Right ventricle myocardium inferior (tissue), 1 donor: Measurements from ENCODE around the gene TTLL12. TPM values are rescaled to one million over a fixed set of nuclear protein-coding genes. Genes with fewer than 3 reads are reported as not detected.
A peak's percentile ranks its signal among the peaks of the same experiment; 100 is the strongest.

Source experiments
- ATAC-seq: fragments of 200-7000 bp; cut with Tn5 transposase; one replicate; pipeline ENCODE4 v1.9.1; 2020; ENCODE audit warnings: mild to moderate bottlenecking, moderate library complexity
- DNase-seq: peaks from one replicate; pipeline ENCODE4 v3.0.0; 2021; ENCODE audit errors: missing footprints
- intact Hi-C: fragments of 100-400 bp; cut with DNase I; formaldehyde crosslinking; loops from one replicate; pipeline ENCODE4 v1.11.0; 2022
- total RNA-seq: library from RNA; stranded (reverse); fragmentation: NEBNext Ultra II Directional; extraction: Animal tissue kit (Norgen Biotek cat#: 25700); gene quantifications from one replicate; pipeline ENCODE4 v1.2.1, GENCODE V29; 2021
- donor health status: DM: no; HTN: yes; CAD: no; lungs with severe emphysema.

Gene TTLL12
- total RNA-seq, 1 donor from 2014 or later, result 13.2 TPM

DNA sequence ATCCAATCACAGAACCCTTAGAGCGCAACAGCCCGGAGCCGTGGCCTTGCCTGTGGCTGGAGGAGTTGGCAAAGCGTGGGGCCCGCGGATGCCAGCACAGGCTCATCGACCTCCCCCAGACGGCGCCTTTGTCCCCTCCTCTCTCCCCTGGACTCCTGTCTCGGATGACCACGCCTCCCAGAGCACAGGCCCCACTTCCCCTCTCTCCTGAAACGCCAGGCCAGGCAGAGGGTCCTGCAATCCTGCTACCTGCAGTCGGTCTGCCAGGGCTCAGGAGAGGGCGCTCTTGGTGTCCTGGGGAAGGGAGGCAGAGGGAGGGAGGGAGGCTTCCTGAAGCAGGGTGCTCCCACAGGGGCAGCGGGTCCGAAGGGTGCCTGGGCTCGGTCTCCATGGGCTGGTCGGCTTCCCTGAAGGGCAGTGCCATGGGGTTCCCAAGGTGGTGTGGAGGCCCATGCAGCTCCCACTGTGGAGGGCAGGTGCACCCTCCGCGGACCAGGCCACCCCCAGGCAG is 16.6 kb upstream of the TTLL12 start:
- ATAC-seq, result no peak
- intact Hi-C loops, result no loop called here
- peak; percentile 63 for DNase-seq

DNA sequence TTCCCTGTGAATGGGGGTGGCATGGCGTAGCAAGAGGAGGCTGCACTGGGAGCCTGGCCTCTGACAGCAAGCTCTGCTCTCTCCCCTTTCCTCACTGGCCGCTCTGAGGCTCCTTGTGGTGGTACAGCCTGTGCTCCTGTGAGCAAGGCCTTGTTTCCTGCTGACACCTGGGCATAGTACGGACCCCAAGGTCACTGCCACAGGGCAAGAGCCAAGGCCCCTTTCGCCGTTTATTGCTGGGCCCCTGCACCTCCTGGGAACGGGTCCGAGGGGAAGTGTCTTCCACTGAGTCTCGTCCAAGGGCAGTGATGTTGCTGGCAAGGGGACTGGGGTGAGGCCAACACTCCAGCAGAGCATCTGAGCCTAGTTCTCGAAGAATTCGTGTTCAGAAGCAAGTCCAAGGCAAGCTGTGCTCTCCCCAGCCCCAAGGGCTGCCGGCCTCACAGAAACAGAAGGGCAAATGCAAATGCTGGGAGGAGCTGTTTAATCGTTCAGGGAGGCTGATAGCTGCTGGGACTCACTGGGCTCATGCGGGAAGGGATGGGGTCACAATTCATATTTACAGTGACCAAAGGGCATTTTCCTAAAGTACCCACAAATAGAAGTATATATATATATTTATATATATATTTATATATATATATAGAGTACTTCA is 15.9 kb upstream of the TTLL12 start:
- peak; percentile 33 for DNase-seq
- intact Hi-C loops, result no loop called here
- no peak for ATAC-seq

- intact Hi-C loops, result no loop called here
- peak; percentile 30 for DNase-seq
- no peak for ATAC-seq
Measured at GRCh38 chr22:43202326-43202725, 15.4 kb upstream of the TTLL12 start.

- ATAC-seq (no peak), DNase-seq (peak; percentile 11)
- intact Hi-C loops, result no loop called here
Measured at GRCh38 chr22:43201486-43202219, 14.7 kb upstream of the TTLL12 start.

DNA sequence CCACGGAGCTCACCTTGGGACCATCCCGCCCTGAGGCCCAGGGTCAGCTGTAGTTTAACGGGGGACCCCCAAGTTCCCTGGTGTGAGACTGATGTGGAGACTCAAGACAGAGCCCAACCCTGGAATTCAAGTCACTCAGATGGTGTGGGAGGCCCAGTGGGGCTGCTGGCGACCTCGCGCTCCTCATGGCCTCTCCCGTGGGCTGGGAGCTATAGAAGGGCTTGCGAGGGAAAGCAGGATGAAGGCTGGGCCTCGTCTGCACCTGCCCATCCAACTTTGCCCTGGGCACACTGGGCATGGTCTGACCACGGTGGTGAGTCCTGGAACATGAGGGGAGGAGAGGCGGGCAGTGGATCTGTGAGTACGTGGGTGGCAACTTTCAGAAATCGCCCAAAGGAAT is 13.6 kb upstream of the TTLL12 start:
- intact Hi-C loops, result no loop called here
- ATAC-seq (no peak), DNase-seq (peak; percentile 1)

GRCh38 chr22:43200031-43200430 is 13.1 kb upstream of the TTLL12 start:
- no peak for ATAC-seq

DNA sequence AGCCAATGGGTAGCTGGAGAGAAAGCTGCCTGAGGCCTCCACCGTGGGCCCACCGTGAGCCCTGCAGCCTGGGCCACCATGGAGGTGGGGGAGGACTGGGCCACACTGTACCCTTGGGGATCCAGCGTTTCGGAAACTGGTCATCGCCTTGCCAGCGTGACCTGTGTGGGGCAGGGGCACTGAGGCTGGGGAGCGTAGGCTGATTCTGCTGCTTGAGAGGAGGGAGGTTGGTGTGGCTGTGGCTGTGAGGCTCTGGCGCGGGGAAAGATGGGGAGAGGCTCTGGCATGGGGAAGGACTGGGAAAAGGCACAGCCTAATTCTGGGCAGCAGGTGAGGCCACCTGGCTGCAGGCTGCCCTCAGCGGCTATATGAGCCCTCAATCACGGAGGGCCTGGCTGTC is 12.6 kb upstream of the TTLL12 start:
- ATAC-seq (no peak), DNase-seq (no peak)

More at GRCh38 chr22:43200031-43200430, 13.1 kb upstream of the TTLL12 start:
- intact Hi-C loops, result no loop called here
- peak; percentile 13 for DNase-seq

GRCh38 chr22:43198936-43199335 is 12.0 kb upstream of the TTLL12 start:
- intact Hi-C loops, result no loop called here
- DNase-seq (peak; percentile 8), ATAC-seq (no peak)

More for the DNA sequence above, 12.6 kb upstream of the TTLL12 start:
- intact Hi-C loops, result no loop called here

DNA sequence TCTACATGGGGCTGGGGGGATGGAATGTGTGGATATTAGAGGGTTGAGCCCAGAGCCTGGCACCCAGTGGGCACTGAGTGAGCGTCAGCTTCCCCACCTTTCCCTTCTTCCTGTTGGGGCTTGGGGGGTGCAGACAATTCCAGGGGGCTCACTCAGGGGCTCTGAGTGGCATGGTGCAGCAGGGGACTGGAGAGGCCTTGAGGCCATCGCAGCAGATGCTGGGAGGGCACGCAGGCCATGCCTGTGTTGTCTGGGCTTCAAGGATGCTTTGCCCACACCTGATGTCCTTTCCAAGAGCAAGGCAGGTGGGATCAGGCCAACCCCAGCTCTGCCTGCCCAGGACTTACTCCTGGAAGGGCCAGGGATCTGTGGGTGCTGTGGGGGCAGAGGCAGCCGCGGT is 11.2 kb upstream of the TTLL12 start:
- intact Hi-C loops, result no loop called here
- ATAC-seq (no peak), DNase-seq (peak; percentile 59)

DNA sequence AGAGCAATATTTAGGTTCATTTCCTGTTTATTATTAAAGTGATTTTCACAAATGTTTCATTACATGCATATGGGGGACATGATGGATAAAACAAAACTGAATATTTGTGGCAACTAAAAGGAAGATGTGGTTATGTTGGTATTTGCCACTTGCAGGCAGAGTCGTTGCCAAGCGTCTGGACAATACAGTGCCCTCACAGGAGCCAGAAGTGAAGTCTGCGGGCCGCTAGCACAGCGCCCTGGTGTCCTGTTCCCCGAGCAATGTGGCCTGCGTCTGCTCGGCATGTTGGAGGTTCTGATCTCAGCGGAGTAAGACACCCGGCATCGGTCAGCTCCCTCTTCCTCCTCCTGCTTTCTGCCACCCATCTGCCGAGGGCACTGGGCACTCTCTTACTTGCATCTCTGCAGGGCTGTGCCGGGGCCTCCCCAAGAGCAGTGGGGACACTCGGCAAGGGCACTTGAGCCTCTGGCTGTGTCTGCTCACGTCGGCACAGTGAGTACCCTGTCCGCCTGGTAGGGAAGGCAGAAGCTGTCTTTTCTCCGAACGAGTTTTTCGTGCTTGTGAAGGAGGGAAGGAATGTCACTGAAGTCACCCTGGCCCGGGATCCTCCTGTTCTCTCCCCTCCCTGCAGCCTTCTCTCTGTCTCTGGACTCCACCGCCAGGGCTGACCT is 10.5 kb upstream of the TTLL12 start:
- ATAC-seq (peak; percentile 68), DNase-seq (peak; percentile 61)
- intact Hi-C loops, result no loop called here

GRCh38 chr22:43191831-43192230 is 4.9 kb upstream of the TTLL12 start:
- DNase-seq (no peak), ATAC-seq (no peak)
- intact Hi-C loops, result no loop called here

- DNase-seq, result peak; percentile 1
- ATAC-seq, result no peak
- intact Hi-C loops, result no loop called here
Measured at GRCh38 chr22:43188829-43189545, 2.1 kb upstream of the TTLL12 start.

DNA sequence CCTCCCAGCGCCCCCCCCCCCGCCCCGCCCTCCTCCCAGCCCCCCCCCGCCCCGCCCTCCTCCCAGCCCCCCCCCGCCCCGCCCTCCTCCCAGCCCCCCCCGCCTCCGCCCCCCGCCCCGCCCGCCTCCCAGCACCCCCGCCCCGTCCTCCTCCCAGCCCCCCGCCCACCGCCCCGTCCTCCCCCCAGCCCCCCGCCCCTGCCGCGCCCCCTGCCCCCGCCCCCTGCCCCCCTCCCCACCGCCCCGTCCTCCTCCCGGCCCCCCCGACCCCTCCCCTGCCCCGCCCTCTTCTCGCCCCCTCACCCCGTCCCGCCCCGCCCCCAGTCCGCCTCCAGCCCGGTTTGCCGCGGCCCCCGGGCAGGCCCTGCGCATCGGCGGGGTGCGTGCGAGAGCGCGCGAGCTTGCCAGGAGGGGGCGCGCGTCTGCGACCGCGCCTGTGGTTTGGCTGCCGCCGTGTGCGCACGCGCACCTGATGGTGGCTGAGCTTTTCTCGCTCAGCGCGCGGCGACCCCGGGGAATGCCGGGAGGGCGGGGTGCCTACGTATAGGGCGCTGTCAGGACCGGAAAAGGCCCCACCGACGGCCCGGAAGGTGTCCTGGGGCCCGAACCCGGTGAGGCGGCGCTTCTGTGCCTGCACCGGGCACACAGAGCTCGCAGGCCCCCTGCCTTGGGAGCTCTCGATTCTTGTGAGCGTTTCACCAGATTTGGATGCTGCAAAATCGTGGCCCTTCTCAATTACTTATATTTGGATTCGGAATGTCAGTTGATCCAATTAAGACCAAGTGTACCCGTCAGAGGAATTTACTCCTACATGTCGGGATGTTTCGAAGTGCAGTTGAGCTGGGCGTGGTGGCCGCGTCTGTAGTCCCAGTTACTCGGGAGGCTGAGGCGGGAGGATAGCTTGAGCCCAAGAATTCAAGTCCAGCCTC is 501 bp upstream of the TTLL12 start:
- DNase-seq (peak; percentile 99), ATAC-seq (peak; percentile 94)
- intact Hi-C loops, result loop anchor here (1.0 kb wide), 1 partner anchor 35 kb away; no protein-coding TSS in a partner anchor

DNA sequence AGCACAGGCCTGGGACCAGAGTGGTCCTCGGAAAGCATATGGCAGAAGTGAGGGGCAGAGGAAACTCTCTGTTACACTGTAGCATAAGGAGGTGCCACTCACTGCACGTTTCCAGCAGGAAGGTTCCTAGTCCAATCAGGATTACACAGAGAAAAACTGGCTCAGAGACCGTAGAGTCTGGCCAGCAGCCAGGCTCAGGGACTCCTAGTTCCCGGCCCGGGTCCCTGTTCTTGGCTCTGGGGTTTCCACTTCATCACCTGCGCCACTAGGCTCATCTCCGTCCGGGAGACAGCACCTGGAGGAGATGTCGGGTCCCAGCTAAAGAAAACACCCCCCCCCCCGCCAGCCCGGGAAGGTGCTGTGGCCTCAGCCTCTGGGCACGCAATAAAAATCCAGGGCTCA is 1.1 kb downstream of the TTLL12 start:
- peak; percentile 5 for ATAC-seq
- peak; percentile 74 for DNase-seq
- intact Hi-C loops, result no loop called here

- no peak for ATAC-seq
- intact Hi-C loops, result no loop called here
- peak; percentile 42 for DNase-seq
Measured at GRCh38 chr22:43183496-43184277, 3.2 kb downstream of the TTLL12 start.

- DNase-seq (peak; percentile 43), ATAC-seq (no peak)
- intact Hi-C loops, result no loop called here
Measured at GRCh38 chr22:43182726-43183125, 4.2 kb downstream of the TTLL12 start.

GRCh38 chr22:43182118-43182517 is 4.8 kb downstream of the TTLL12 start:
- intact Hi-C loops, result no loop called here
- peak; percentile 9 for DNase-seq
- no peak for ATAC-seq
